HL-60 (cell line): ENCODE measurements around the gene SOD1.

ENCODE experiments used
- DNase-seq, 2 experiments: peaks; one replicate each; pipeline ENCODE4 v3.0.0-alpha.2; 2010 to 2020; ENCODE audit warnings: low read depth in 1 of 2, low spot score in 1 of 2
- H3K27ac ChIP-seq: fragments of 250-450 bp; sonication (Bioruptor Pico); replicated peaks from 2 replicates; pipeline ENCODE4 v1.5.1; 2020; ENCODE audit warnings: mild to moderate bottlenecking, moderate library complexity
- H3K27me3 ChIP-seq: fragments of 250-450 bp; sonication (Bioruptor Pico); 2 replicates; pipeline ENCODE4 v1.5.1; 2021; ENCODE audit warnings: mild to moderate bottlenecking, moderate library complexity; ENCODE audit not compliant: insufficient read depth, poor library complexity, severe bottlenecking
- H3K4me3 ChIP-seq: replicated peaks from 2 replicates; pipeline ENCODE4 v1.5.1; 2011; ENCODE audit warnings: mild to moderate bottlenecking, control low read depth, low read length; ENCODE audit not compliant: insufficient read depth
- CTCF ChIP-seq: IDR thresholded peaks from one replicate; pipeline ENCODE4 v1.5.1; 2011; ENCODE audit warnings: low read length, control low read depth, inconsistent platforms; ENCODE audit not compliant: insufficient read depth
- GABPA ChIP-seq: IDR thresholded peaks from 2 replicates; pipeline ENCODE4 v1.6.1; 2012; ENCODE audit warnings: low read depth
- POLR2AphosphoS5 ChIP-seq: IDR thresholded peaks from 2 replicates; pipeline ENCODE4 v1.6.1; 2012; ENCODE audit warnings: low read depth
- SPI1 ChIP-seq: IDR thresholded peaks from 2 replicates; pipeline ENCODE4 v1.6.1; 2012; ENCODE audit warnings: low read depth, mild to moderate bottlenecking, borderline replicate concordance
- long read RNA-seq: library from polyadenylated mRNA; unstranded; transcript quantifications from one replicate; pipeline ENCODE4 v2.0.0, GENCODE V29; 2020
- TF ChIP-seq, protein P1 (sequence below): IDR thresholded peaks from 2 replicates; pipeline ENCODE4 v1.6.1; 2012; ENCODE audit warnings: low read depth; ENCODE audit not compliant: insufficient replicate concordance

SOD1 gene
- long read RNA-seq, transcript SOD1-201 (5 exons, 966 nt), result major isoform, 115 of 128 reads
- long read RNA-seq, partial matches to known transcripts, result 1 of 128 reads
- long read RNA-seq, other reads (novel, unspliced or antisense), result 12 of 128 reads

DNA sequence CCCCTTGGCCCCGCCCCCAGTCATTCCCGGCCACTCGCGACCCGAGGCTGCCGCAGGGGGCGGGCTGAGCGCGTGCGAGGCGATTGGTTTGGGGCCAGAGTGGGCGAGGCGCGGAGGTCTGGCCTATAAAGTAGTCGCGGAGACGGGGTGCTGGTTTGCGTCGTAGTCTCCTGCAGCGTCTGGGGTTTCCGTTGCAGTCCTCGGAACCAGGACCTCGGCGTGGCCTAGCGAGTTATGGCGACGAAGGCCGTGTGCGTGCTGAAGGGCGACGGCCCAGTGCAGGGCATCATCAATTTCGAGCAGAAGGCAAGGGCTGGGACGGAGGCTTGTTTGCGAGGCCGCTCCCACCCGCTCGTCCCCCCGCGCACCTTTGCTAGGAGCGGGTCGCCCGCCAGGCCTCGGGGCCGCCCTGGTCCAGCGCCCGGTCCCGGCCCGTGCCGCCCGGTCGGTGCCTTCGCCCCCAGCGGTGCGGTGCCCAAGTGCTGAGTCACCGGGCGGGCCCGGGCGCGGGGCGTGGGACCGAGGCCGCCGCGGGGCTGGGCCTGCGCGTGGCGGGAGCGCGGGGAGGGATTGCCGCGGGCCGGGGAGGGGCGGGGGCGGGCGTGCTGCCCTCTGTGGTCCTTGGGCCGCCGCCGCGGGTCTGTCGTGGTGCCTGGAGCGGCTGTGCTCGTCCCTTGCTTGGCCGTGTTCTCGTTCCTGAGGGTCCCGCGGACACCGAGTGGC, at the start of gene SOD1:
SOD1 (plus strand) TSS at position 158 of the 723 bp plus-strand sequence; CDS start at position 235, 77 bp downstream.
- H3K4me3 ChIP-seq, result peak within 1 kb of the TSS; percentile 85
- peak within 1 kb of the TSS; percentile 78 for H3K27ac ChIP-seq
- no peaks in the 10 kb centered on the region for H3K27me3 ChIP-seq
- TF ChIP-seq CTCF, result no peak
- TF ChIP-seq SPI1, result no peak
- TF ChIP-seq, protein P1, sequence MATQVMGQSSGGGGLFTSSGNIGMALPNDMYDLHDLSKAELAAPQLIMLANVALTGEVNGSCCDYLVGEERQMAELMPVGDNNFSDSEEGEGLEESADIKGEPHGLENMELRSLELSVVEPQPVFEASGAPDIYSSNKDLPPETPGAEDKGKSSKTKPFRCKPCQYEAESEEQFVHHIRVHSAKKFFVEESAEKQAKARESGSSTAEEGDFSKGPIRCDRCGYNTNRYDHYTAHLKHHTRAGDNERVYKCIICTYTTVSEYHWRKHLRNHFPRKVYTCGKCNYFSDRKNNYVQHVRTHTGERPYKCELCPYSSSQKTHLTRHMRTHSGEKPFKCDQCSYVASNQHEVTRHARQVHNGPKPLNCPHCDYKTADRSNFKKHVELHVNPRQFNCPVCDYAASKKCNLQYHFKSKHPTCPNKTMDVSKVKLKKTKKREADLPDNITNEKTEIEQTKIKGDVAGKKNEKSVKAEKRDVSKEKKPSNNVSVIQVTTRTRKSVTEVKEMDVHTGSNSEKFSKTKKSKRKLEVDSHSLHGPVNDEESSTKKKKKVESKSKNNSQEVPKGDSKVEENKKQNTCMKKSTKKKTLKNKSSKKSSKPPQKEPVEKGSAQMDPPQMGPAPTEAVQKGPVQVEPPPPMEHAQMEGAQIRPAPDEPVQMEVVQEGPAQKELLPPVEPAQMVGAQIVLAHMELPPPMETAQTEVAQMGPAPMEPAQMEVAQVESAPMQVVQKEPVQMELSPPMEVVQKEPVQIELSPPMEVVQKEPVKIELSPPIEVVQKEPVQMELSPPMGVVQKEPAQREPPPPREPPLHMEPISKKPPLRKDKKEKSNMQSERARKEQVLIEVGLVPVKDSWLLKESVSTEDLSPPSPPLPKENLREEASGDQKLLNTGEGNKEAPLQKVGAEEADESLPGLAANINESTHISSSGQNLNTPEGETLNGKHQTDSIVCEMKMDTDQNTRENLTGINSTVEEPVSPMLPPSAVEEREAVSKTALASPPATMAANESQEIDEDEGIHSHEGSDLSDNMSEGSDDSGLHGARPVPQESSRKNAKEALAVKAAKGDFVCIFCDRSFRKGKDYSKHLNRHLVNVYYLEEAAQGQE, result peak; percentile 67
- TF ChIP-seq POLR2AphosphoS5, result peak; percentile 94
- no peak for TF ChIP-seq GABPA
- DNase-seq, result peak; percentile 82 to 94

GRCh38 chr21:31611445-31611844, 48.0 kb upstream of the SOD1 start:
- H3K27me3 ChIP-seq, result no peaks in the 10 kb centered on the region
- no peak for DNase-seq
- no peak overlapping the region for H3K27ac ChIP-seq
- no peak overlapping the region for H3K4me3 ChIP-seq
- TF ChIP-seq POLR2AphosphoS5, result no peak
- TF ChIP-seq GABPA, result no peak
- TF ChIP-seq CTCF, result no peak
- no peak for TF ChIP-seq SPI1

- TF ChIP-seq, protein P1, result no peak
- no peak for TF ChIP-seq GABPA
- no peak for TF ChIP-seq SPI1
- no peak for TF ChIP-seq CTCF
- TF ChIP-seq POLR2AphosphoS5, result no peak
- Histone ChIP-seq H3K27me3 (no peaks in the 10 kb centered on the region), H3K4me3 (no peak overlapping the region), H3K27ac (no peak overlapping the region)
- DNase-seq, result no peak
Observed at GRCh38 chr21:31612894-31613785, 46.4 kb upstream of the SOD1 start.
